ENCODE measurements around the gene MYLIP. TPM values are rescaled to one million over a fixed set of nuclear protein-coding genes. Genes with fewer than 3 reads are reported as not detected.

The MYLIP gene
- polyA plus RNA-seq, 3 donors, result 19.9 to 84.0 (median 28.0) TPM

- H3K4me2 ChIP-seq (replicated peaks; ENCODE audit: extremely low read depth, low read length, poor library complexity, severe bottlenecking), result no peak overlapping the region
- H3K27ac ChIP-seq (ENCODE audit: low read depth in 1 of 2, low read length in 2 of 2), result no peak overlapping the region
- 93% methylated on average over 2 of the region's 2 CpGs for WGBS (ENCODE audit: insufficient coverage)
- no peak overlapping the region for H2AFZ ChIP-seq (ENCODE audit: insufficient read depth, low read depth, low read length, poor library complexity, severe bottlenecking)
- Mint-ChIP-seq H3K27me3 (ENCODE audit: low read depth in 3 of 3) (no peaks in the 10 kb centered on the region), H3K27ac (peak overlapping the region in 3 of 7 donors; percentile 0 to 1 (median 1)), H3K4me1 (no peaks in the 10 kb centered on the region), H3K9me3 (peaks cover 0 to 7% (median 0%) of the 10 kb centered on the region in 7 donors), H3K4me3 (no peak overlapping the region), H3K36me3 (peaks cover 70 to 95% of the 10 kb centered on the region in 2 donors)
- no peaks in the 10 kb centered on the region for H3K4me1 ChIP-seq (ENCODE audit: control insufficient read depth in 1 of 2, insufficient read depth in 2 of 2, low read length in 2 of 2)
- TF ChIP-seq, protein P1, sequence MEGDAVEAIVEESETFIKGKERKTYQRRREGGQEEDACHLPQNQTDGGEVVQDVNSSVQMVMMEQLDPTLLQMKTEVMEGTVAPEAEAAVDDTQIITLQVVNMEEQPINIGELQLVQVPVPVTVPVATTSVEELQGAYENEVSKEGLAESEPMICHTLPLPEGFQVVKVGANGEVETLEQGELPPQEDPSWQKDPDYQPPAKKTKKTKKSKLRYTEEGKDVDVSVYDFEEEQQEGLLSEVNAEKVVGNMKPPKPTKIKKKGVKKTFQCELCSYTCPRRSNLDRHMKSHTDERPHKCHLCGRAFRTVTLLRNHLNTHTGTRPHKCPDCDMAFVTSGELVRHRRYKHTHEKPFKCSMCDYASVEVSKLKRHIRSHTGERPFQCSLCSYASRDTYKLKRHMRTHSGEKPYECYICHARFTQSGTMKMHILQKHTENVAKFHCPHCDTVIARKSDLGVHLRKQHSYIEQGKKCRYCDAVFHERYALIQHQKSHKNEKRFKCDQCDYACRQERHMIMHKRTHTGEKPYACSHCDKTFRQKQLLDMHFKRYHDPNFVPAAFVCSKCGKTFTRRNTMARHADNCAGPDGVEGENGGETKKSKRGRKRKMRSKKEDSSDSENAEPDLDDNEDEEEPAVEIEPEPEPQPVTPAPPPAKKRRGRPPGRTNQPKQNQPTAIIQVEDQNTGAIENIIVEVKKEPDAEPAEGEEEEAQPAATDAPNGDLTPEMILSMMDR (IDR thresholded peaks at IDR 0.05), result no peak
- H3K27me3 ChIP-seq (ENCODE audit: control insufficient read depth in 2 of 2, insufficient read depth in 2 of 2, low read length in 2 of 2), result no peaks in the 10 kb centered on the region
- no peak overlapping the region for H3K4me3 ChIP-seq (replicated peaks in 1 of 3; ENCODE audit: low read depth in 2 of 3, low read length in 3 of 3)
- intact Hi-C loops (cut with micrococcal nuclease), result no loop called here
- H3K9ac ChIP-seq (ENCODE audit: insufficient read depth, low read length, poor library complexity, severe bottlenecking), result no peak overlapping the region
- no peak for DNase-seq
- H4K20me1 ChIP-seq (ENCODE audit: insufficient read depth, low read length), result peaks cover 62% of the 10 kb centered on the region
- H3K79me2 ChIP-seq (ENCODE audit: insufficient read depth, low read length), result peaks cover 35% of the 10 kb centered on the region
- H3K9me3 ChIP-seq (replicated peaks in 1 of 2; ENCODE audit: control insufficient read depth in 1 of 2, insufficient read depth in 1 of 2, low read length in 2 of 2), result no peaks in the 10 kb centered on the region
- peaks cover 72 to 100% of the 10 kb centered on the region in 2 donors for H3K36me3 ChIP-seq (replicated peaks in 1 of 2; ENCODE audit: control insufficient read depth in 1 of 2, insufficient read depth in 2 of 2, low read length in 2 of 2)
These were observed 20.4 kb downstream of the MYLIP start for GRCh38 chr6:16149305-16149704.

- H3K36me3 ChIP-seq (replicated peaks in 1 of 2; ENCODE audit: control insufficient read depth in 1 of 2, insufficient read depth in 2 of 2, low read length in 2 of 2), result peaks cover 66 to 100% of the 10 kb centered on the region in 2 donors
These were observed 21.2 kb downstream of the MYLIP start for GRCh38 chr6:16150098-16150497.

More at GRCh38 chr6:16150098-16150497, 21.2 kb downstream of the MYLIP start:
- H3K27me3 ChIP-seq (ENCODE audit: control insufficient read depth in 2 of 2, insufficient read depth in 2 of 2, low read length in 2 of 2), result no peaks in the 10 kb centered on the region
- intact Hi-C loops (cut with micrococcal nuclease), result no loop called here
- H3K27ac ChIP-seq (ENCODE audit: low read depth in 1 of 2, low read length in 2 of 2), result no peak overlapping the region
- no peak overlapping the region for H3K9ac ChIP-seq (ENCODE audit: insufficient read depth, low read length, poor library complexity, severe bottlenecking)
- H3K4me2 ChIP-seq (replicated peaks; ENCODE audit: extremely low read depth, low read length, poor library complexity, severe bottlenecking), result no peak overlapping the region
- no peak overlapping the region for H2AFZ ChIP-seq (ENCODE audit: insufficient read depth, low read depth, low read length, poor library complexity, severe bottlenecking)
- no peak overlapping the region for H3K4me3 Mint-ChIP-seq
- no peaks in the 10 kb centered on the region for H3K9me3 ChIP-seq (replicated peaks in 1 of 2; ENCODE audit: control insufficient read depth in 1 of 2, insufficient read depth in 1 of 2, low read length in 2 of 2)
- WGBS (ENCODE audit: insufficient coverage), result 98% methylated on average over 7 of the region's 7 CpGs
- no peaks in the 10 kb centered on the region for H3K27me3 Mint-ChIP-seq (ENCODE audit: low read depth in 3 of 3)
- no peaks in the 10 kb centered on the region for H3K4me1 ChIP-seq (ENCODE audit: control insufficient read depth in 1 of 2, insufficient read depth in 2 of 2, low read length in 2 of 2)
- DNase-seq, result no peak
- peaks cover 31% of the 10 kb centered on the region for H3K79me2 ChIP-seq (ENCODE audit: insufficient read depth, low read length)
- no peaks in the 10 kb centered on the region for H3K4me1 Mint-ChIP-seq
- peaks cover 67 to 95% of the 10 kb centered on the region in 2 donors for H3K36me3 Mint-ChIP-seq
- peaks cover 0 to 11% (median 3%) of the 10 kb centered on the region in 7 donors for H3K9me3 Mint-ChIP-seq
- TF ChIP-seq, protein P1 (IDR thresholded peaks at IDR 0.05), result no peak
- no peak overlapping the region for H3K4me3 ChIP-seq (replicated peaks in 1 of 3; ENCODE audit: low read depth in 2 of 3, low read length in 3 of 3)
- peak overlapping the region in 2 of 7 donors; percentile 12 to 35 for H3K27ac Mint-ChIP-seq
- H4K20me1 ChIP-seq (ENCODE audit: insufficient read depth, low read length), result peaks cover 54% of the 10 kb centered on the region
